Stimulated activated CD4-positive, alpha-beta T cell treated with anti-CD3 and anti-CD28 coated beads, Interleukin-15, amount 100 ng/mL, for 24 hours (primary cell): Measurements from ENCODE around the gene SRSF3.
"Not testable (repeated sequence)": the region's sequence is repeated elsewhere in the genome, so short reads cannot be mapped to it uniquely, and the experiment has no call there.

Experiments used
- DNase-seq: peaks from one replicate; pipeline ENCODE4 v3.0.0-alpha.2; 2020

SRSF3 gene

DNA sequence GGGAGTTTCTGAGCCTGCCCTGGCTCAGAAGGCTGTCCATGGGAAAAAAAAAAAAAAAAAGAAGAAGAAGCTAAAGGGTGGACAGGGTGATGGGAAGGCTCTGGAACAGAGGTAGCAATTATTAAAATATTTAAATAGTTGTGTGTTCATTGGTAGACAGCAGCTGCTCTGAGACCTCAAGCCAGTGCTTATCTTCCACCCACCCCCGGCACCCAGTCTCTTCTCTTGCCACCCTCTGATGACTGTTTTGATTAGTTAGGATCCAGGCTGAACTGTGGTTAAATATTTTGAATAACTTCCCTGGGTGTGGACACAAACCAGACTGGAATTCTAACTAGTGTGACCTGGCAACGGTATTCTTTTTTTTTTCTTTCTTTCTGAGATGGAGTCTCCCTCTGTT lies 16.9 kb upstream of the SRSF3 start:
- DNase-seq, result no peak

DNA sequence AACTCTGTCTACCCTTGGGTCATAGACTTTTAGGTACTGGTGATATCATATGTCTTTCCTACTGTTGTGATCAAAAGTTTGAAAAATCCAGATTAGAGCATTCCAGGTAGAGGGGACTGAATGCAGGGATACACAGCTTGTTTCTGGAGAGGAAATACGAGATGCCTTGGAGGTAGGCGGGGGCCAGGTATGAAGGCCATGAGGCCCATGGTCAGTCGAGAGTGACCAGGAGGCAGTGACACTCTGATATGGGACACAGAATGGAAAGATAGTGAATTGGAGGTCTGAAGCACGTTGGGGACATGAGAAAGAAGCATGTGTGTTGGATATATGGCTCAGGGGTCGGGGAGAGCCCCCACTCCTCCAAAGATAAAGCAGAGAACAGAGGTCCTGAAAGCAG lies 16.1 kb upstream of the SRSF3 start:
- DNase-seq, result no peak

DNA sequence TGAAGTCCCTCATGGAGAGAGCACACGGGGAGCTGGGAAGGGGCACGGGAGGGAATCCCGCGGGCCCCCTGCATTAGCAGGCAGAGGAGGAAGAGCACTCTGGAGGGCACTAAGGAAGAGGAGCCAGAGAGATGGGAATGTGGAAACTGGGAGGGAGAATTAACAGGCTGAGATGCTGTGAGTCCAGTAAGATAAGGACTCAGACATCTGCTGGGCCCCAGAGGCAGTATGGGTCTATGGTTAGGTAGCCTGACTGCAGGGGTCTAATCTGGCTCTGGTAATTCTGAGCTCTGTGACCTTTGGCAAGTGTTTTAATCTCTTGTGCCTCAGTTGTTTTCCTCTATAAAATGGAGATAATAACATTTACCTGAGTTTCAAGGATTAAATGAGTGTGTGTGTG lies 15.7 kb upstream of the SRSF3 start:
- DNase-seq, result no peak

DNA sequence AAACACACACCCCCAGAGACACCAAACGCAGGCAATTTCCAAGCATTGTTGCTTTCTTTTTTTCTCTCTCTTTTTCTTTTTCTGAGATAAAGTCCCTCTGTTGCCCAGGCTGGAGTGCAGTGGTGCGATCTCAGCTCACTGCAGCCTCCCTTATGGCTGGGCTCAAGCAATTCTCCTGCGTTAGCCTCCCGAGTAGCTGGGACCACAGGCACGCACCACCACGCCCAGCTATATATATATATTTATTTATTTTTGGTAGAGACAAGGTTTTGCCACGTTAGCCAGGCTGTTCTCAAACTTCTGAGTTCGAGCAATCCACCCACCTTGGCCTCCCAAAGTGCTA lies 14.0 kb upstream of the SRSF3 start:
- no peak for DNase-seq

DNA sequence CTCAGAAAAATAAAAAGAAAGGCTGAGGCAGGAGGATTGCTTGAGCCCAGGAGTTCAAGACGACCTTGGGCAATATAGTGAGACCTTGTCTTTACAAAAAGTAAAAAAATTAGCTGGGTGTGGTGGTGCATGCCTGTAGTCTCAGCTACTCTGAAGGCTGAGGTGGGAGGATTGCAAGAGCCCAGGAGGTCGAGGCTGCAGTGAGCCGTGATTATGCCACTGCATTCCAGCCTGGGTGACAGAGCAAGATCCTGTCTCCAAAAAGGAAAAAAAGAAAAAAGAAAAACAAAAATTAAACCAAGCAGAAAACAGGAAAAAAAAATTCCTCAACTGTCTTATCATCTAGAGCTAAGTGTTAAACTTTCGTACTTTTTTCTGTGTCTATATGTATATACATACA lies 12.4 kb upstream of the SRSF3 start:
- DNase-seq, result no peak

DNA sequence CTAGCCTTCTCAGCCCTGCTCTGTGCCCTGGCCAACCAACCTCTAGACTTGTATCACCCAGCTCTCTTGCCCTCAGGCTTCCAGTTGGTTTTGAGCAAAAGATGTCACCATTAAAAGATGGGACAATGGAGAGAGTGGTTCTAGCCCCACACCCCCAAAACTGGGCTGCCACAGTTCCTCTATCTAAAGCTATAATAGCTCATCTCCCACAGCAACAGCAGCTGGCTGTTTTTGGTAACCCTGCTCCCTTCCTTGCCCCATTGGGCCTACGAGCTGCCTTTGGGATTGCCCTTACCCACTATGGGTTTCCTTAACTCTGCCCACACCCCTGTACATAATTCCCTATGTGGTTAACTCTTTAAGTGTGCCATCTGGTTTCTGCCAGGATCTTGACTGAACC lies 7.6 kb upstream of the SRSF3 start:
- DNase-seq, result no peak

DNA sequence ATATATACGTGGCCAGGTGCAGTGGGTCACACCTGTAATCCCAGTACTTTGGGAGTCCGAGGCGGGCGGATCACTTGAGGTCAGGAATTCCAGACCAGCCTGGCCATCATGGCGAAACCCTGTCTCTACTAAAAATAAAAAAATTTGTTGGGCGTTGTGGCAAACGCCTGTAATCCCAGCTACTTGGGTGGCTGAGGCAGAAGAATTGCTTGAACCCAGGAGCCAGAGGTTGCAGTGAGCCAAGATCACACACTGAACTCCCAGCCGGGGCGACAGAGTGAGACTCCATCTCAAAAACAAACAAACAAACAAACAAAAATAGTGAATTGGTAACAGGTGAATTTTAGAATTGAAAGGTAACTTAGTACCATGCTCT lies 5.1 kb upstream of the SRSF3 start:
- not testable (repeated sequence) for DNase-seq

DNA sequence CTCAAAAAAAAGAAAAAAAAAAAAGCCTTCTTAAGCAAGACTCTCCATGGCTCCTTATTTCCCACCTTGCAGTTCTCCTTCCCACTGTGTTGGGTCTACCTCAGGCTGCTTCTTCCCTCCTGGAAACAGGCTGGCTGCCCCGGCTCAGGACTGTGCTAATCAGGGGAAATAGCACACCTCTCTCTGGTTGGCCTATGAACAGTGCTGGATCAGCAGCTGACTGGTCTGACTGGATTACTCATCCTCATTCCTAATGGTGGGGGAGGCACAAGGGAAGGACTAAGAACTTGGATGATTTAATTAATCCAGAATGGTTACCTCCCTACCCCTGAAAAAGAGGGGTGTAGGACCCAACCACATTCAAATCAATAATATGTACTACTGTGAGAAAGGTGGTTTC lies 3.9 kb upstream of the SRSF3 start:
- DNase-seq, result no peak

DNA sequence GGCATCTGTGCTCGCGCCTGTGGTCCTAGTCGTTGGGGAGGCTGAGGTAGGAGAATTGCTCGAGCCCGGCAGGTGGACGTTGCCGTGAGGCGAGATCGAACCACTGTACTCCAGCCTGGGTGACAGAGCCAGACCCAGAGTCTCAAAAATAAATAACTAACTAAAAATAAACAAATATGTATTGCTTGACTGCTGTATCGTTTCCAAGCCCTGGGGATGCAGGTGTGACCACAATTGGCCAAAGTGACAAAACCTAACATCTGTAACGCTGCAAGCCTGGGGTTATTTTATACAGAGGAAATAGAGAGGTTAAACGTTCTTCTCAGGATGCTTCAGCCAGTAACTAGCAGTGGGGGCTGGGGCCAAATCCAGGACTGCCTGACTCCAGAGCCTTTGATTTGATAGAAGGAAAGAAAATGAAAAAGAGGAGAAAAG lies 1.9 kb upstream of the SRSF3 start:
- no peak for DNase-seq

DNA sequence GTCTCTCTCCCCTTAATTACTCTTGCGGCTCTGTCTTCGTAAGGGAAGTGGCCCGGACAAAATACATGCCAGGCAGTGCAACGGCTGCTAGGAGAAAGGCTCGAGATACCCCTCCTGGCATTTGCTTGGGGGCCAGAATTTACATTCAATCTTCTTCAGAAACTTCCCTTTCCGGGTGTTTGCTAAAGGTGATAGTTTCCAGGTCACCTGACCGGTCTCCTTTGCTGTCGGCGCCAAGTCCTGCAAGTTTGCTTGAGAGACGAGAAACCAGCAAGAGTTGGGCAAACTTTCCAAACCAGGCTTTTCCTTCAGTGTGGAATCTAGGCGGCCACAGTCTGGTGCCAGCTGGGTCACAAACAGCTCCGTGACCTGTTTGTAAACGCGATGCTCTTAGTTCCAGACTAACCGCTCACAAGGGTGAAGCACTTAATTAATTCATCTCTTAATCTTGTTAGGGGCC lies 563 bp upstream of the SRSF3 start:
- peak; percentile 63 for DNase-seq

DNA sequence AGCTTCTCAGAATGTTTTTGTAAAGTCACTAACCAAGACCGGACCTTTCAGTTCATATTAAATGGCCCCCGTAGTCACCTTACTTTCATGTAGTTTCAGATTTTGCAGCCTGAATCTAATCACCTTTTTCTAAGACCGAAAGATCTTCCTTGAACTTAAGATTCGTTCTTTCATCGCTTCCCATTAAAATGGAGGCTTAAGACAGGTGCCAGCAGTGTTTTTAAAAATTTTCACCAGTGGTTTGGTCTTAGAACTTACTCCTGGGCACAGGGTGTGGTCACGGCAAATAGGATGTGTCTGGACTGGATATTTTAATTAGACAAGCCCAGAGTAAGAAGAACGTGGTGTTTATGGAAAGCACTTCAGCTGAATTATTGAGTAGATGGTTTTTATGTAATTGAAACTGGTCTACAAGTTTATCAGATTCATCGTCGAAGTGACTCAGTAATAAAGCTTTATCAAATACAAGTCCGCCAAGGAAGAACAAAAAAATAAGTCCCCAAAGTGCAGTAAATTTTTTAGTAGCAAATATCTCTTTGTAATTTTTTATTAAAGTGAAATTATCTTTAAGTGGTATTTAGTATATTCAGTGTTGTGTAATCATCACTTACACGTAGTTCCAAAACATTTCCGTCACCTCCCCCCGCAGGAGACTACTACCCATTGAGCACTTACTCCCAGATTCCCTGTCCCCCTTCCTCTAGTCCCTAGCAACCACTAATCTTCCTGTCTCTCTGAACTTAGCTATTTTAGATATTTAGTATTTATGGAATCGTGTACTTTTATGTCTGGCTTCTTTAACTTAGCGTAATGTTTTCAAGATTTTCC lies 868 bp downstream of the SRSF3 start:
- DNase-seq, result no peak

DNA sequence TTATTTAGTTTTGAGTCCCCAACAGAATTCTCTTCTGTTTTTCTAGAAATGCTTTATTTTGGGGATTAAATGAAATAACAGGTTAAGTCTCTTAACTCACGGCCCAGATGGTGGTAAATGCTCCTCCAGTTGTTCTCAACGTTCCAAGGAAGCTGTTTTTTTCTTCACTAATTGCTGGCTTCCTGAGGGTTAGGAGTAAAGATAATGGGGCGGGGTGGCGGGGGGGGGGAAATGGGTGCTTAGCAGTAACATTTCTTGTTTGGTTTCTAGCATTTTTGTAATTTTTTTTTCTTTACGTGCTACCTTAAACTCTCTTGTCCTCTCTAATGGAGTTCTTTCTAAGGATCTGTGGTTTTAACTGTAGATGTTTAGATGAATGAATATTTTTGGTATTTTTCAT lies 2.2 kb downstream of the SRSF3 start:
- no peak for DNase-seq

DNA sequence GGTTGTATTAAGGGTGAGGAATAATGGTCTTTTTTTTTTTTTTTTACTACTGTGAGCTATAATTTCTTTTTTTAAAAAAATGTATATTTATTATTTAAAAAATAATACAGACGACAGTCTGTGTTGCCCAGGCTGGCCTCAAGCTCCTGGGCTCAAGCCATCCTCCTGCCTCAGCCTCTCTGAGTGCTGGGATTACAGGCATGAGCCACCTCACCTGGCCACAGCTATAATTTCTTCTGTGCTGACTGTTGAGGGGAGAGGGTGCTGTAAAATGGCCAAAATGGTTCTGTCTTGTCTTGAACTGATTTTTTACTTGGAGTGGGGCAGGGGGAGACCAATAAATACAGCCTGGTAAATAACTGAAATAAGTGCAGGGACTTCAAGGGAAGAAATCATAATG lies 3.6 kb downstream of the SRSF3 start:
- DNase-seq, result no peak

DNA sequence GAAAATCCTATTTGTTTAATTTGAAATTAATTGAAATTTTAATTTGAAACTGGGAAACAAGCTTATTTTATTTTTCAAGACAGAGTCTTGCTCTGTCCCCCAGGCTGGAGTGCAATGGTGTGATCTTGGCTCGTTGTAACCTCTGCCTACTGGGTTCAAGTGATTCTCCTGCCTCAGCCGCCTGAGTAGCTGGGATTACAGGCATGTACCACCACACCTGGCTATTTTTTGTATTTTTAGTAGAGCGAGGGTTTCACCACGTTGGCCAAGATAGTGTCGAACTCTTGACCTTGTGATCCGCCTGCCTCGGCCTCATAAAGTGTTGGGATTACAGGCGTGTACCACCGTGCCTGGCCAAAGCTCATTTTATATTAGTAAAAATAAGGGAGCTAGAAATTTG lies 4.2 kb downstream of the SRSF3 start:
- DNase-seq, result no peak

DNA sequence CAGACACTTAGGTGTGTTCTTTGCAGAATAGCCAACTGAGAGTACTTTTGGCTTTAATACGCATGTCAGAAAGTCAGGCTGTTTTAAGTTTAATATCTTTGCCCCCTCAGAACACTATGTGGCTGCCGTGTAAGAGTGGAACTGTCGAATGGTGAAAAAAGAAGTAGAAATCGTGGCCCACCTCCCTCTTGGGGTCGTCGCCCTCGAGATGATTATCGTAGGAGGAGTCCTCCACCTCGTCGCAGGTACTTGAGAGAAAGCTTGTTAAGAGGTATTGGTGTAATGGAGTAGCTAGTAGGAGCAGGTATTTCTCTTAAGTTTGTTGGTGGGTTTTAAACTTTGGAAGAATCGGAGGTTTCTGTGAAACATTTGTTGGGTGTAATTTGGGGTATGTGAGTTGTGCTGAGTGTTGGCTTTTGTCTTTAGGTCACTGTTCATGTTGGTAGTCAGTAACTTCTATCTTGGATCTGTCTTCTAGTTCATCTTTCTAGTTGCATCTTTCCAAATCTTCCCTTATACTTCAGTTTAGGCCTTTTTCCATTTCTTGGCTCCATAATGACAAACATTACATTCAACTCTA lies 4.7 kb downstream of the SRSF3 start:
- DNase-seq, result no peak

DNA sequence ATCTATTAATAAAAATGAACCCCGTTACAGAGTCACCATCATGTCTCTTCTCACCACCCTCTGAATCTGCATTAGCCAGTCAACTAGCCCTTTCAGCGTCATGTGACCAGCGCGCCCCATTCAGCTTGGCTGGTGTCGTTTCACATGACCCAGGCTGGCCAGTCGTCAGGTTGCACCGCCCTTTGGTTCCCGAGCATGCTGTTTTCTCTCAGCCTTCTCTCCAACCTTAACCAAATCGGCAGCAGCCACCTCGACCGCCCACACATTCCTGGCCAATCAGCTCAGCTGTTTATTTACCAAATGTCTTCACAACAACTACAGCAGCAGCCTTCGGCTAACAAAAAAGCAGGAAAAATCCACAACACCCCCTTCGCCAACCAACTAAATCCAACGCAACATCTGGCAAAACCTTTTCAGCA lies 5.6 kb downstream of the SRSF3 start:
- DNase-seq, result peak; percentile 79

DNA sequence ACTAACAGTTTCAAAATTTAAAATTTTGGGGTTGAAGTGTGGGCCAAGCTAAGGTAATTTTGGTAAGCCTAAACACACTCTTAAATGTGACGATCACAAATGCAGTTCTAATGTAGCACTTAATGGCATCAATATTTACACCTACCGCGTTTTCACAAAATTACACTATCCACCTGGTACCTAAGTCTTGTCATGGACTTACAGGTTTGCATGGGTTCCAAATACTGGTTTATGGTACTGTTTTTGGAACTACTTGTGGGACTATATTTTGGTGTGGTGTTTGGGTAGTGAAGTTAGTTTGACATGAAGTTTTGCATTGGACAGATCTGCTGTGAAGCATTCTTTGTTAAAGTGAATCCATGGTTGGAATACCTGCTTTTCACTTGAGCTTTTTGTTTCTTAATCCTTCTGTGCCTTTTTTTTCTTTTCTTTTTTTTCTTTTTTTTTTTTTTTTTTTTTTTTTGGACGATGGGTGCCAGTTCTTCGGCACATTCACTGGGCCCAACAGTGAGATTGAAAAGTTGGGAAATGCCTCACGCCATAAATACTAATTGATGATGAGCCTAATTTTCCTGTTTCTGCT lies 6.5 kb downstream of the SRSF3 start:
- no peak for DNase-seq

DNA sequence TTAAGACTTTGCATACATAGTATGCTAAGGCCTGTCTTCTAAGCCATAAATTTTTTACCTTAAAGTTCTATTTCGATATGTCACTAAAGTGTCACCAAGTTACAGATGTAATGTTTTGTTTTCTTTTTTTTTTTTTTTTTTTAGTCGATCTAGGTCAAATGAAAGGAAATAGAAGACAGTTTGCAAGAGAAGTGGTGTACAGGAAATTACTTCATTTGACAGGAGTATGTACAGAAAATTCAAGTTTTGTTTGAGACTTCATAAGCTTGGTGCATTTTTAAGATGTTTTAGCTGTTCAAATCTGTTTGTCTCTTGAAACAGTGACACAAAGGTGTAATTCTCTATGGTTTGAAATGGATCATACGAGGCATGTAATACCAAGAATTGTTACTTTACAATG lies 7.7 kb downstream of the SRSF3 start:
- not testable (repeated sequence) for DNase-seq

DNA sequence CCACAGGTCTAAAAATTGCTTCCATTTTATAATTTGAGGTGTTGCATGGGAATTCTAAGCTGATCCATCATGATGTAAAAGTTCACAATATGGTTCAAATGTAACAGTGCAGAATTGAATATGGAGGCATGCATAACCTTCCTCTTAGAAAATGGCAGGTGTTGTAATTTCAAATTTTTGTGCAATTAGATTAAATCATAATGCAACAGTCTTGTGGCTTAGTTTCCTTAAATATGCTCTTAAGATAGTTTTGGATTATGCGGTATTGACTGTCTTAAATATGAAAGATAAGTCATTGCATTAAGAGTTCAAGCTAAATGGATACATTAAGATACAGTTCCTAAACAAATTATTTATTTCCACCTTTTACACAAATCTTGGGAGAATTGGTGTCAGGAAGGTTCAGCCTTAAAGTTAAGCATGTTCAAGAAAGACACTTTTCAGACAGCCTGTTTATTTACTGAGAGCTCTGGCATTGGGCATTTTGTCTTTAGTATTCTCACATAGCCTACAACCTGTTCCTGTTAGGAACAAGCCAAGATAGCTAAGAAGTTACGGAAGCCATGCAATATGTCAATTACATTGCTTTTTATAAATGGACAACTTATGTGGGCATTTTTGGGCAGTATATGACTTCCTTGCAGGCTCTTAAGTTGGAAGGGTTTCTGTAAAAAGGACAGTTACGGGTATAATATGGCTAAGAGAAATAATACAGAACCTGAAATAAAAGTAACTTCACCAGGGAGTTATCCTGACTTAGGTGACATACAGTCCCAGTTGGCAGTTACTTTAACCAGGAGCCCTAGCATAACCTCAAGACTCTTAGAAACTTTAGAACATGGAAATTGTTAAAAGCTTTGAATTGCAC lies 9.3 kb downstream of the SRSF3 start:
- no peak for DNase-seq

DNA sequence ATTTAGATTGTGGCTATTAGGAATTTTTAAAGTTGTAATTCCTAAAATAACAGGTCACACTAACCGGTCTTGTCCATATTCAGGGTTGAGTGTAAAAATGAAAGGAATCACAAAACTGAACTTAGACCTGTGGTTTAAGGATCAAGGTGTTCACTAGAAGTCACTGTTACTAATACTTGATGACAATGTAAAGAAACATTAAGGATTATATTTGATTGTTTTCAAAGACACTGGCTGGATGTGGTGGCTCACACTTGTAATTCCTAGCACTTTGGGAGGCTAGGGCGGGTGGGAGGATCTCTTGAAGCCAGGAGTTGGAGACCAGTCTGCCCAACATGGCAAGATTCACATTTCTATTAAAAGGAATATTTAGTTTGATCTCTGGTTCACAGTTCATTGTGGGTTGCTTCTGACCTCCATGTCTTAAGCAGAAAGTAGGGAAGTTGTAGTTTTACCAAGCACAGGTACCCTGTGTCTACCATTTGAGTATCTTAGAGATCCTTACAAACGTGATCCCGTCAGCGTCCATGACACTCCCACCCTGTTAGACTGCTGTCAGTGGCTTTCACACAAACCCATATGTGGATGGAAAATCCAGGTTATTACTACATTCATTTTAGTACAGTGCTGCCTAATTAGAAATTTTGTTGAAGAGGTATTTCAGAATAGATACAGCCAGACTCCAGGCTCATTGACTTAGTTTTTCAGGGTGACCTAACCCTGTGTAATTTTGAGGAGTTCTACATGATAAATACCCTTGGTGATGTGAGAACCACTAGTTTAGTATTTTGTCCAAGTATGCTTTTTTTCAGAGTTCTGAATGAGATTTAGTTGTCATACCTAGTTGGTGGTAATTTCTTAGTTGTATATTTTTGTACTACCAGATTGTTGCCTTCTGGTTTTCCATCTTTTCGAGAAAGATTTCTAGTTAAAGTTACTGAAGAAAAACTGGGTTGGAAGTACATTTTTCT lies 10.2 kb downstream of the SRSF3 start:
- no peak for DNase-seq

DNA sequence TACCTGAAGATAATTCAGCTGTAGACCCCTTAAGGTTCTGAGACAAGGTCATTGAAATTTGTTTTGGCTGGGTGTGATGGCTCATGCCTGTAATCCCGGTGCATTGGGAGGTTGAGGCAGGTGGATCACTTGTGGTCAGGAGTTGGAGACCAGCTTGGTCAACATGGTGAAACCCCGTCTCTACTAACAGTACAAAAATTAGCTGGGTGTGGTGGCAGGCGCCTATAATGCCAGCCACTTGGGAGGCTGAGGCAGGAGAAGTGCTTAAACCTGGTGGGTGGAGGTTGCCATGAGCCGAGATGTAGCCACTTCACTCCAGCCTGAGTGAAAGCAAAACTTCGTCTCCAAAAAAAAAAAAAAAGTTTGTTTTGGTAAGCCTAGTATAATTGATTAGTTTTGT lies 11.0 kb downstream of the SRSF3 start:
- no peak for DNase-seq
